HepG2 (cell line): ENCODE measurements around the gene TNFSF15. TPM values are rescaled to one million over a fixed set of nuclear protein-coding genes. Genes with fewer than 3 reads are reported as not detected.

Experiments
- ATF4 ChIP-seq, 2 experiments: fragments of 450-650 bp in 1 of 2; sonication (generic) in 1 of 2; formaldehyde crosslinking; IDR thresholded peaks; 2 replicates each; pipeline versions ENCODE4 v1.5.0 to v1.8.0; 2020 to 2022; ENCODE audit warnings: mild to moderate bottlenecking in 1 of 2, missing genetic modification reagents in 1 of 2
- KDM1A ChIP-seq: IDR thresholded peaks from 2 replicates; pipeline ENCODE4 v1.6.1; 2016; ENCODE audit warnings: missing compliant biosample characterization
- LCORL ChIP-seq, 2 experiments: fragments of 450-650 bp in 1 of 2; sonication (generic) in 1 of 2; formaldehyde crosslinking in 1 of 2; IDR thresholded peaks; 2 replicates each; pipeline versions ENCODE4 v1.5.0 to v1.6.1; 2017 to 2020; ENCODE audit warnings: antibody characterized with exemption in 1 of 2, missing genetic modification reagents in 1 of 2
- RBFOX2 ChIP-seq: fragments of 200-400 bp; formaldehyde crosslinking; IDR thresholded peaks from 2 replicates; pipeline ENCODE4 v1.6.1; 2017; ENCODE audit warnings: low read depth, mild to moderate bottlenecking, low read length
- RBM22 ChIP-seq: fragments of 200-400 bp; formaldehyde crosslinking; optimal IDR thresholded peaks from 2 replicates; pipeline ENCODE3; 2017; ENCODE audit warnings: mild to moderate bottlenecking, low read length, moderate library complexity
- SALL1 ChIP-seq: sonication (generic); formaldehyde crosslinking; IDR thresholded peaks from 2 replicates; pipeline ENCODE4 v1.8.0; 2022; ENCODE audit warnings: mild to moderate bottlenecking, missing genetic modification reagents
- TARDBP ChIP-seq: sonication (generic); formaldehyde crosslinking; IDR thresholded peaks from 2 replicates; pipeline ENCODE4 v1.8.0; 2022; ENCODE audit warnings: mild to moderate bottlenecking, missing genetic modification reagents
- THAP7 ChIP-seq: sonication (generic); formaldehyde crosslinking; IDR thresholded peaks from 2 replicates; pipeline ENCODE4 v1.8.1; 2023; ENCODE audit warnings: mild to moderate bottlenecking, missing genetic modification reagents
- ZMYM4 ChIP-seq: sonication (generic); formaldehyde crosslinking; IDR thresholded peaks from 2 replicates; pipeline ENCODE4 v1.8.1; 2023; ENCODE audit warnings: mild to moderate bottlenecking, missing genetic modification reagents
- ZNF234 ChIP-seq: sonication (generic); formaldehyde crosslinking; conservative IDR thresholded peaks from 2 replicates; pipeline ENCODE4 v1.5.1; 2020; ENCODE audit warnings: mild to moderate bottlenecking, missing genetic modification reagents
- ZNF280D ChIP-seq: sonication (generic); formaldehyde crosslinking; IDR thresholded peaks from 2 replicates; pipeline ENCODE4 v1.5.1; 2020; ENCODE audit warnings: mild to moderate bottlenecking, missing genetic modification reagents
- ZNF530 ChIP-seq: sonication (generic); formaldehyde crosslinking; IDR thresholded peaks from 2 replicates; pipeline ENCODE4 v1.5.0; 2020; ENCODE audit warnings: low read depth, mild to moderate bottlenecking, missing genetic modification reagents
- ZNF557 ChIP-seq: sonication (generic); formaldehyde crosslinking; IDR thresholded peaks from 2 replicates; pipeline ENCODE4 v1.4.0; 2020; ENCODE audit warnings: missing genetic modification reagents
- ZNF737 ChIP-seq: sonication (generic); formaldehyde crosslinking; IDR thresholded peaks from 2 replicates; pipeline ENCODE4 v1.5.0; 2020; ENCODE audit warnings: missing genetic modification reagents, mild to moderate bottlenecking, borderline replicate concordance
- ZNF761 ChIP-seq: sonication (generic); formaldehyde crosslinking; conservative IDR thresholded peaks from 2 replicates; pipeline ENCODE4 v1.4.0; 2020; ENCODE audit warnings: mild to moderate bottlenecking, missing genetic modification reagents
- ZNF841 ChIP-seq: sonication (generic); formaldehyde crosslinking; IDR thresholded peaks from 2 replicates; pipeline ENCODE4 v1.8.1; 2023; ENCODE audit warnings: missing genetic modification reagents, borderline replicate concordance
- ZNF891 ChIP-seq: sonication (generic); formaldehyde crosslinking; IDR thresholded peaks from 2 replicates; pipeline ENCODE4 v1.5.0; 2020; ENCODE audit warnings: mild to moderate bottlenecking, missing genetic modification reagents
- polyA plus RNA-seq, 8 experiments: library from polyadenylated mRNA; depleted of rRNA in 3 of 8; stranded (reverse) in 7 of 8; unstranded in 1 of 8; fragments of >200 nt; fragmentation: Illumina TruSeq in 4 of 8; extraction: Trizol in 4 of 8; gene quantifications; 2 replicates each; pipeline versions ENCODE4 v1.2.1 to v1.2.3, GENCODE V29; 2011 to 2016; ENCODE audit warnings: low read depth in 4 of 8, missing spikeins in 1 of 8, mixed read lengths in 1 of 8; ENCODE audit not compliant: insufficient read depth in 1 of 8
- total RNA-seq, 5 experiments: library from RNA; depleted of rRNA; stranded (reverse); fragments of >200 nt; fragmentation: Illumina TruSeq; extraction: Trizol; gene quantifications; 2 replicates each; pipeline ENCODE4 v1.2.3, GENCODE V29; 2016; ENCODE audit warnings: low read depth in 1 of 5
- TF ChIP-seq, protein P1 (sequence below): sonication (generic); formaldehyde crosslinking; IDR thresholded peaks from 2 replicates; pipeline ENCODE4 v1.4.0; 2020; ENCODE audit warnings: missing genetic modification reagents, borderline replicate concordance
- TF ChIP-seq, protein P2 (sequence below): IDR thresholded peaks from 2 replicates; pipeline ENCODE4 v1.4.0; 2020; ENCODE audit warnings: mild to moderate bottlenecking, missing genetic modification reagents

Gene TNFSF15
- total and polyA plus RNA-seq, 2 of the 13 experiments (the other 11 are each of a cell fraction or from before 2014, with no cell fraction given), result 0.02 to 0.03 TPM

- TF ChIP-seq LCORL (IDR thresholded peaks at IDR 0.05) (no peak), LCORL (CRISPR knock-in tag; IDR thresholded peaks at IDR 0.05) (no peak), SALL1 (CRISPR knock-in tag) (peak; percentile 15; the same call in 1 of the 2 replicates), ZNF841 (CRISPR knock-in tag) (no peak), ZNF530 (no peak), TARDBP (CRISPR knock-in tag) (no peak), ZNF737 (no peak), ZNF761 (CRISPR knock-in tag) (no peak), ZNF280D (CRISPR knock-in tag) (0 out of 2 replicates have a peak, but pooled peaks have one; percentile 37), ATF4 (CRISPR knock-in tag; IDR thresholded peaks at IDR 0.05) (no peak), ZNF557 (CRISPR knock-in tag) (no peak), THAP7 (0 out of 2 replicates have a peak, but pooled peaks have one; percentile 17), KDM1A (CRISPR knock-in tag) (no peak), RBM22 (no peak), ZNF891 (peak; percentile 58; the same call in 1 of the 2 replicates), ZNF234 (no peak), ZMYM4 (CRISPR knock-in tag) (0 out of 2 replicates have a peak, but pooled peaks have one; percentile 18), RBFOX2 (no peak)
- TF ChIP-seq, protein P1, sequence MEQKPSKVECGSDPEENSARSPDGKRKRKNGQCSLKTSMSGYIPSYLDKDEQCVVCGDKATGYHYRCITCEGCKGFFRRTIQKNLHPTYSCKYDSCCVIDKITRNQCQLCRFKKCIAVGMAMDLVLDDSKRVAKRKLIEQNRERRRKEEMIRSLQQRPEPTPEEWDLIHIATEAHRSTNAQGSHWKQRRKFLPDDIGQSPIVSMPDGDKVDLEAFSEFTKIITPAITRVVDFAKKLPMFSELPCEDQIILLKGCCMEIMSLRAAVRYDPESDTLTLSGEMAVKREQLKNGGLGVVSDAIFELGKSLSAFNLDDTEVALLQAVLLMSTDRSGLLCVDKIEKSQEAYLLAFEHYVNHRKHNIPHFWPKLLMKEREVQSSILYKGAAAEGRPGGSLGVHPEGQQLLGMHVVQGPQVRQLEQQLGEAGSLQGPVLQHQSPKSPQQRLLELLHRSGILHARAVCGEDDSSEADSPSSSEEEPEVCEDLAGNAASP (CRISPR knock-in tag), result no peak
- TF ChIP-seq, protein P2, sequence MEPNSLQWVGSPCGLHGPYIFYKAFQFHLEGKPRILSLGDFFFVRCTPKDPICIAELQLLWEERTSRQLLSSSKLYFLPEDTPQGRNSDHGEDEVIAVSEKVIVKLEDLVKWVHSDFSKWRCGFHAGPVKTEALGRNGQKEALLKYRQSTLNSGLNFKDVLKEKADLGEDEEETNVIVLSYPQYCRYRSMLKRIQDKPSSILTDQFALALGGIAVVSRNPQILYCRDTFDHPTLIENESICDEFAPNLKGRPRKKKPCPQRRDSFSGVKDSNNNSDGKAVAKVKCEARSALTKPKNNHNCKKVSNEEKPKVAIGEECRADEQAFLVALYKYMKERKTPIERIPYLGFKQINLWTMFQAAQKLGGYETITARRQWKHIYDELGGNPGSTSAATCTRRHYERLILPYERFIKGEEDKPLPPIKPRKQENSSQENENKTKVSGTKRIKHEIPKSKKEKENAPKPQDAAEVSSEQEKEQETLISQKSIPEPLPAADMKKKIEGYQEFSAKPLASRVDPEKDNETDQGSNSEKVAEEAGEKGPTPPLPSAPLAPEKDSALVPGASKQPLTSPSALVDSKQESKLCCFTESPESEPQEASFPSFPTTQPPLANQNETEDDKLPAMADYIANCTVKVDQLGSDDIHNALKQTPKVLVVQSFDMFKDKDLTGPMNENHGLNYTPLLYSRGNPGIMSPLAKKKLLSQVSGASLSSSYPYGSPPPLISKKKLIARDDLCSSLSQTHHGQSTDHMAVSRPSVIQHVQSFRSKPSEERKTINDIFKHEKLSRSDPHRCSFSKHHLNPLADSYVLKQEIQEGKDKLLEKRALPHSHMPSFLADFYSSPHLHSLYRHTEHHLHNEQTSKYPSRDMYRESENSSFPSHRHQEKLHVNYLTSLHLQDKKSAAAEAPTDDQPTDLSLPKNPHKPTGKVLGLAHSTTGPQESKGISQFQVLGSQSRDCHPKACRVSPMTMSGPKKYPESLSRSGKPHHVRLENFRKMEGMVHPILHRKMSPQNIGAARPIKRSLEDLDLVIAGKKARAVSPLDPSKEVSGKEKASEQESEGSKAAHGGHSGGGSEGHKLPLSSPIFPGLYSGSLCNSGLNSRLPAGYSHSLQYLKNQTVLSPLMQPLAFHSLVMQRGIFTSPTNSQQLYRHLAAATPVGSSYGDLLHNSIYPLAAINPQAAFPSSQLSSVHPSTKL (CRISPR knock-in tag), result 0 out of 2 replicates have a peak, but pooled peaks have one; percentile 24
Observed at GRCh38 chr9:114738581-114739316, 67.1 kb downstream of the TNFSF15 start (continued).
